Astrocyte (in vitro differentiated cells and primary cell): ENCODE data around the gene HOXB6. TPM values are rescaled to one million over a fixed set of nuclear protein-coding genes. Genes with fewer than 3 reads are reported as not detected.

ENCODE experiments used
- DNase-seq: peaks from one replicate; pipeline ENCODE4 v3.0.0-alpha.2; 2010; ENCODE audit warnings: low read depth
- FAIRE-seq: peaks from 2 replicates; lab custom pipeline; 2011; peaks lifted over from hg19 to GRCh38; lab: Jason Lieb, UNC
- H2AFZ ChIP-seq: 2 replicates; pipeline ENCODE4 v1.6.0; 2012; ENCODE audit warnings: low read depth, low read length, inconsistent platforms
- H3K27ac ChIP-seq: 2 replicates; pipeline ENCODE4 v1.5.1; 2011; ENCODE audit warnings: low read depth, low read length, inconsistent platforms
- H3K27me3 ChIP-seq: 2 replicates; pipeline ENCODE4 v1.6.0; 2011; ENCODE audit warnings: low read length, inconsistent platforms; ENCODE audit not compliant: insufficient read depth
- H3K36me3 ChIP-seq: 2 replicates; pipeline ENCODE4 v1.5.1; 2011; ENCODE audit warnings: low read length, inconsistent platforms; ENCODE audit not compliant: insufficient read depth
- H3K4me1 ChIP-seq: 2 replicates; pipeline ENCODE4 v1.5.1; 2011; ENCODE audit warnings: low read length, inconsistent platforms; ENCODE audit not compliant: insufficient read depth
- H3K4me2 ChIP-seq: 2 replicates; pipeline ENCODE4 v1.6.0; 2012; ENCODE audit warnings: low read length, inconsistent platforms
- H3K4me3 ChIP-seq: 2 replicates; pipeline ENCODE4 v1.5.1; 2011; ENCODE audit warnings: low read depth, mild to moderate bottlenecking, low read length, inconsistent platforms; ENCODE audit not compliant: insufficient read depth
- H3K79me2 ChIP-seq: 2 replicates; pipeline ENCODE4 v1.6.0; 2012; ENCODE audit warnings: mild to moderate bottlenecking, low read length, inconsistent platforms; ENCODE audit not compliant: insufficient read depth
- H3K9ac ChIP-seq: 2 replicates; pipeline ENCODE4 v1.6.0; 2012; ENCODE audit warnings: mild to moderate bottlenecking, low read length, inconsistent platforms
- H3K9me3 ChIP-seq: 2 replicates; pipeline ENCODE4 v1.5.1; 2012; ENCODE audit warnings: low read depth, mild to moderate bottlenecking, low read length, inconsistent platforms; ENCODE audit not compliant: insufficient read depth
- H4K20me1 ChIP-seq: 2 replicates; pipeline ENCODE4 v1.6.0; 2012; ENCODE audit warnings: low read length, inconsistent platforms; ENCODE audit not compliant: insufficient read depth
- H3K27ac Mint-ChIP-seq: one replicate; pipeline ENCODE4 v1.8.0; 2021; ENCODE audit warnings: mild to moderate bottlenecking, mixed read lengths; ENCODE audit not compliant: unreplicated experiment
- H3K27me3 Mint-ChIP-seq: one replicate; pipeline ENCODE4 v1.8.0; 2021; ENCODE audit warnings: low read depth, mixed read lengths; ENCODE audit not compliant: unreplicated experiment
- H3K36me3 Mint-ChIP-seq: one replicate; pipeline ENCODE4 v1.8.0; 2021; ENCODE audit warnings: low read depth, mixed read lengths; ENCODE audit not compliant: unreplicated experiment
- H3K4me1 Mint-ChIP-seq: one replicate; pipeline ENCODE4 v1.8.0; 2021; ENCODE audit warnings: low read depth, mixed read lengths; ENCODE audit not compliant: unreplicated experiment
- H3K4me3 Mint-ChIP-seq: one replicate; pipeline ENCODE4 v1.8.0; 2021; ENCODE audit warnings: mild to moderate bottlenecking, moderate library complexity, mixed read lengths; ENCODE audit not compliant: unreplicated experiment
- H3K9me3 Mint-ChIP-seq: one replicate; pipeline ENCODE4 v1.8.0; 2021; ENCODE audit warnings: mild to moderate bottlenecking, mixed read lengths; ENCODE audit not compliant: unreplicated experiment
- EZH2 ChIP-seq: IDR thresholded peaks from 2 replicates; pipeline ENCODE4 v1.6.1; 2012; ENCODE audit warnings: mild to moderate bottlenecking, low read length, inconsistent platforms; ENCODE audit not compliant: insufficient read depth
- total RNA-seq: library from RNA; stranded (reverse); gene quantifications from 2 replicates; pipeline ENCODE4 v1.2.1, GENCODE V29; 2021
- TF ChIP-seq, protein P1 (sequence below): IDR thresholded peaks from 2 replicates; pipeline ENCODE4 v1.5.1; 2011; ENCODE audit warnings: low read depth, mild to moderate bottlenecking, inconsistent platforms, low read length, moderate library complexity; ENCODE audit not compliant: insufficient read depth

HOXB6 gene
- total RNA-seq, 1 donor from 2014 or later, result not detected

DNA sequence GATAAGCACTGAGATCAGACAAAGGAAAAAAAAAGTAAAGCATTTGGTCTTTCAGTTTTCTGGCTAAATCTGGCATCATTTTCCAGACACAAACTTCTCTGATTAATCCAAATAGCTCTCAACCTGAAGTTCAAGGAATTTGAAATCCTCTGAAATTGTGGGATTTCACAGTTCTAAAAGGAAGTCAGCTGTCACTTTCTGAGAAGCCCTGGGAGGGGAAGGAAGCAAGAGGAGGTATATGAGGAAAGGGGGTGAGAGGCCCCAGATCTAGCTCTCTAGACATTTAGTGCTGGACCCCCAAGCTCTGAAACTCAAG is 38.9 kb upstream of the HOXB6 start:
- H3K9me3 Mint-ChIP-seq, result peaks cover 16% of the 10 kb centered on the region
- no peak overlapping the region for H3K27ac Mint-ChIP-seq
- Histone ChIP-seq H2AFZ (no peak overlapping the region), H3K79me2 (no peaks in the 10 kb centered on the region), H4K20me1 (no peaks in the 10 kb centered on the region), H3K4me3 (no peak overlapping the region), H3K9ac (no peak overlapping the region), H3K27ac (no peak overlapping the region), H3K27me3 (peaks cover 92% of the 10 kb centered on the region), H3K4me1 (no peaks in the 10 kb centered on the region), H3K36me3 (no peaks in the 10 kb centered on the region), H3K9me3 (peaks cover 10% of the 10 kb centered on the region), H3K4me2 (no peak overlapping the region)
- H3K27me3 Mint-ChIP-seq, result peaks cover 90% of the 10 kb centered on the region
- FAIRE-seq, result no peak
- no peaks in the 10 kb centered on the region for H3K4me1 Mint-ChIP-seq
- peaks cover 4% of the 10 kb centered on the region for H3K36me3 Mint-ChIP-seq
- TF ChIP-seq, protein P1, sequence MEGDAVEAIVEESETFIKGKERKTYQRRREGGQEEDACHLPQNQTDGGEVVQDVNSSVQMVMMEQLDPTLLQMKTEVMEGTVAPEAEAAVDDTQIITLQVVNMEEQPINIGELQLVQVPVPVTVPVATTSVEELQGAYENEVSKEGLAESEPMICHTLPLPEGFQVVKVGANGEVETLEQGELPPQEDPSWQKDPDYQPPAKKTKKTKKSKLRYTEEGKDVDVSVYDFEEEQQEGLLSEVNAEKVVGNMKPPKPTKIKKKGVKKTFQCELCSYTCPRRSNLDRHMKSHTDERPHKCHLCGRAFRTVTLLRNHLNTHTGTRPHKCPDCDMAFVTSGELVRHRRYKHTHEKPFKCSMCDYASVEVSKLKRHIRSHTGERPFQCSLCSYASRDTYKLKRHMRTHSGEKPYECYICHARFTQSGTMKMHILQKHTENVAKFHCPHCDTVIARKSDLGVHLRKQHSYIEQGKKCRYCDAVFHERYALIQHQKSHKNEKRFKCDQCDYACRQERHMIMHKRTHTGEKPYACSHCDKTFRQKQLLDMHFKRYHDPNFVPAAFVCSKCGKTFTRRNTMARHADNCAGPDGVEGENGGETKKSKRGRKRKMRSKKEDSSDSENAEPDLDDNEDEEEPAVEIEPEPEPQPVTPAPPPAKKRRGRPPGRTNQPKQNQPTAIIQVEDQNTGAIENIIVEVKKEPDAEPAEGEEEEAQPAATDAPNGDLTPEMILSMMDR, result no peak
- no peak for TF ChIP-seq EZH2
- no peak for DNase-seq
- no peak overlapping the region for H3K4me3 Mint-ChIP-seq

- Mint-ChIP-seq H3K36me3 (peaks cover 4% of the 10 kb centered on the region), H3K4me1 (no peaks in the 10 kb centered on the region), H3K4me3 (no peak overlapping the region), H3K27ac (no peak overlapping the region), H3K9me3 (peaks cover 16% of the 10 kb centered on the region), H3K27me3 (peaks cover 90% of the 10 kb centered on the region)
- DNase-seq (no peak), FAIRE-seq (no peak)
- H3K9ac ChIP-seq, result no peak overlapping the region
- no peaks in the 10 kb centered on the region for H3K36me3 ChIP-seq
- no peaks in the 10 kb centered on the region for H3K79me2 ChIP-seq
- H3K9me3 ChIP-seq, result peaks cover 10% of the 10 kb centered on the region
- H3K4me3 ChIP-seq, result no peak overlapping the region
- H2AFZ ChIP-seq, result no peak overlapping the region
- no peaks in the 10 kb centered on the region for H3K4me1 ChIP-seq
- TF ChIP-seq EZH2, result no peak
- TF ChIP-seq, protein P1, result no peak
- no peak overlapping the region for H3K27ac ChIP-seq
- H3K4me2 ChIP-seq, result no peak overlapping the region
- H4K20me1 ChIP-seq, result no peaks in the 10 kb centered on the region
- H3K27me3 ChIP-seq, result peaks cover 93% of the 10 kb centered on the region
Measured at GRCh38 chr17:48642843-48643696, 38.3 kb upstream of the HOXB6 start.
